Keratinocyte (primary cell): ENCODE measurements around the gene MIA. TPM values are rescaled to one million over a fixed set of nuclear protein-coding genes. Genes with fewer than 3 reads are reported as not detected.
"Not testable (repeated sequence)": the region's sequence is repeated elsewhere in the genome, so short reads cannot be mapped to it uniquely, and the experiment has no call there.

Experiments
- DNase-seq: peaks from one replicate; pipeline ENCODE4 v3.0.0-alpha.2; 2011; ENCODE audit warnings: low read depth, missing footprints, low spot score
- FAIRE-seq: peaks from 2 replicates; lab custom pipeline; 2011; peaks lifted over from hg19 to GRCh38; lab: Jason Lieb, UNC
- H2AFZ ChIP-seq: 2 replicates; pipeline ENCODE4 v1.6.0; 2012; ENCODE audit warnings: low read length, control low read depth, inconsistent platforms; ENCODE audit not compliant: control insufficient read depth
- H3K27ac ChIP-seq: 2 replicates; pipeline ENCODE4 v1.5.1; 2011; ENCODE audit warnings: low read length; ENCODE audit not compliant: control insufficient read depth, insufficient read depth
- H3K27me3 ChIP-seq: 3 replicates; pipeline ENCODE4 v1.6.0; 2011; ENCODE audit warnings: low read length; ENCODE audit not compliant: control insufficient read depth, insufficient read depth; ENCODE audit errors: extremely low read depth
- H3K36me3 ChIP-seq, 2 experiments: 2 replicates in 1 of 2; 3 replicates in 1 of 2; pipeline ENCODE4 v1.5.1; 2011; ENCODE audit warnings: low read length in 2 of 2, mild to moderate bottlenecking in 1 of 2; ENCODE audit not compliant: control insufficient read depth in 2 of 2, insufficient read depth in 2 of 2; ENCODE audit errors: extremely low read depth in 1 of 2
- H3K4me1 ChIP-seq: 3 replicates; pipeline ENCODE4 v1.5.1; 2011; ENCODE audit warnings: low read length; ENCODE audit not compliant: control insufficient read depth, insufficient read depth; ENCODE audit errors: extremely low read depth
- H3K4me2 ChIP-seq: 3 replicates; pipeline ENCODE4 v1.6.0; 2011; ENCODE audit warnings: low read depth, low read length; ENCODE audit not compliant: control insufficient read depth, insufficient read depth; ENCODE audit errors: extremely low read depth
- H3K4me3 ChIP-seq, 3 experiments: fragments of 200-600 bp in 1 of 3; sonication (generic) in 1 of 3; 2 replicates in 2 of 3; 3 replicates in 1 of 3; pipeline ENCODE4 v1.5.1; 2011 to 2016; ENCODE audit warnings: low read length in 3 of 3, mild to moderate bottlenecking in 3 of 3, control low read depth in 2 of 3, inconsistent platforms in 1 of 3, low read depth in 1 of 3, mixed read lengths in 1 of 3, mixed run types in 1 of 3, moderate library complexity in 1 of 3; ENCODE audit not compliant: control insufficient read depth in 2 of 3, insufficient read depth in 2 of 3; ENCODE audit errors: extremely low read depth in 1 of 3
- H3K79me2 ChIP-seq: 2 replicates; pipeline ENCODE4 v1.6.0; 2012; ENCODE audit warnings: low read length; ENCODE audit not compliant: control insufficient read depth, insufficient read depth
- H3K9ac ChIP-seq: 3 replicates; pipeline ENCODE4 v1.6.0; 2011; ENCODE audit warnings: low read length; ENCODE audit not compliant: control insufficient read depth, insufficient read depth; ENCODE audit errors: extremely low read depth
- H3K9me1 ChIP-seq: 3 replicates; pipeline ENCODE4 v1.6.0; 2011; ENCODE audit warnings: low read length; ENCODE audit not compliant: control insufficient read depth, insufficient read depth; ENCODE audit errors: extremely low read depth
- H3K9me3 ChIP-seq: 2 replicates; pipeline ENCODE4 v1.5.1; 2012; ENCODE audit warnings: low read depth, low read length; ENCODE audit not compliant: control insufficient read depth
- H4K20me1 ChIP-seq: 3 replicates; pipeline ENCODE4 v1.6.0; 2011; ENCODE audit warnings: low read length; ENCODE audit not compliant: control insufficient read depth, insufficient read depth; ENCODE audit errors: extremely low read depth
- EZH2 ChIP-seq: IDR thresholded peaks from one replicate; pipeline ENCODE4 v1.6.1; 2012; ENCODE audit warnings: inconsistent platforms, mild to moderate bottlenecking, low read length, moderate library complexity
- dilution Hi-C: fragments of 300-500 bp; cut with MboI; formaldehyde crosslinking; loops from one replicate; pipeline ENCODE4 v1.7.0; 2020; ENCODE audit warnings: low sequenced_read_pairs; ENCODE audit not compliant: extremely low pct_ligation_motif_present
- polyA plus RNA-seq, 5 experiments: library from polyadenylated mRNA; depleted of rRNA in 3 of 5; stranded (reverse) in 3 of 5; stranded (forward) in 1 of 5; unstranded in 1 of 5; fragments of >200 nt; gene quantifications; 1 replicate in 1 of 5; 2 replicates in 3 of 5; 3 replicates in 1 of 5; pipeline versions ENCODE4 v1.2.1 to v1.2.3, GENCODE V29; 2011 to 2012; ENCODE audit warnings: missing spikeins in 2 of 5, low read depth in 1 of 5, low replicate concordance in 1 of 5
- TF ChIP-seq, protein P1 (sequence below), 3 experiments: IDR thresholded peaks in 1 of 3; conservative IDR thresholded peaks in 1 of 3; optimal IDR thresholded peaks in 1 of 3; 2 replicates in 2 of 3; 3 replicates in 1 of 3; pipeline versions ENCODE3 to v1.5.1; 2011; ENCODE audit warnings: low read length in 3 of 3, mild to moderate bottlenecking in 3 of 3, moderate library complexity in 2 of 3, control low read depth in 1 of 3, inconsistent platforms in 1 of 3; ENCODE audit not compliant: insufficient read depth in 2 of 3; ENCODE audit errors: extremely low read depth in 1 of 3

The MIA gene
- polyA plus RNA-seq, 1 donor (not counting 4 experiments of a cell fraction or from before 2014, with no cell fraction given) = 3.4 TPM

GRCh38 chr19:40811478-40812341, 36.4 kb downstream of the MIA start:
- Histone ChIP-seq H3K27me3 (no peaks in the 10 kb centered on the region), H3K9ac (peak overlapping the region; percentile 22), H3K36me3 (peaks cover 15 to 16% of the 10 kb centered on the region in 2 experiments), H4K20me1 (peaks cover 4% of the 10 kb centered on the region), H3K9me1 (no peaks in the 10 kb centered on the region), H3K79me2 (peaks cover 3% of the 10 kb centered on the region), H3K9me3 (no peaks in the 10 kb centered on the region), H3K27ac (no peak overlapping the region), H3K4me1 (peaks cover 18% of the 10 kb centered on the region), H3K4me3 (no peak overlapping the region), H2AFZ (no peak overlapping the region), H3K4me2 (peak overlapping the region; percentile 58)
- DNase-seq = no peak
- dilution Hi-C loops = no loop called here
- no peak for FAIRE-seq
- no peak for TF ChIP-seq EZH2
- TF ChIP-seq, protein P1, sequence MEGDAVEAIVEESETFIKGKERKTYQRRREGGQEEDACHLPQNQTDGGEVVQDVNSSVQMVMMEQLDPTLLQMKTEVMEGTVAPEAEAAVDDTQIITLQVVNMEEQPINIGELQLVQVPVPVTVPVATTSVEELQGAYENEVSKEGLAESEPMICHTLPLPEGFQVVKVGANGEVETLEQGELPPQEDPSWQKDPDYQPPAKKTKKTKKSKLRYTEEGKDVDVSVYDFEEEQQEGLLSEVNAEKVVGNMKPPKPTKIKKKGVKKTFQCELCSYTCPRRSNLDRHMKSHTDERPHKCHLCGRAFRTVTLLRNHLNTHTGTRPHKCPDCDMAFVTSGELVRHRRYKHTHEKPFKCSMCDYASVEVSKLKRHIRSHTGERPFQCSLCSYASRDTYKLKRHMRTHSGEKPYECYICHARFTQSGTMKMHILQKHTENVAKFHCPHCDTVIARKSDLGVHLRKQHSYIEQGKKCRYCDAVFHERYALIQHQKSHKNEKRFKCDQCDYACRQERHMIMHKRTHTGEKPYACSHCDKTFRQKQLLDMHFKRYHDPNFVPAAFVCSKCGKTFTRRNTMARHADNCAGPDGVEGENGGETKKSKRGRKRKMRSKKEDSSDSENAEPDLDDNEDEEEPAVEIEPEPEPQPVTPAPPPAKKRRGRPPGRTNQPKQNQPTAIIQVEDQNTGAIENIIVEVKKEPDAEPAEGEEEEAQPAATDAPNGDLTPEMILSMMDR (optimal IDR thresholded peaks at IDR 0.05 in 1 of 3, IDR thresholded peaks at IDR 0.05 in 1 of 3, conservative IDR thresholded peaks at IDR 0.05 in 1 of 3; ENCODE audit: extremely low read depth in 1 of 3, insufficient read depth in 2 of 3, low read length in 3 of 3) = no peak

DNA sequence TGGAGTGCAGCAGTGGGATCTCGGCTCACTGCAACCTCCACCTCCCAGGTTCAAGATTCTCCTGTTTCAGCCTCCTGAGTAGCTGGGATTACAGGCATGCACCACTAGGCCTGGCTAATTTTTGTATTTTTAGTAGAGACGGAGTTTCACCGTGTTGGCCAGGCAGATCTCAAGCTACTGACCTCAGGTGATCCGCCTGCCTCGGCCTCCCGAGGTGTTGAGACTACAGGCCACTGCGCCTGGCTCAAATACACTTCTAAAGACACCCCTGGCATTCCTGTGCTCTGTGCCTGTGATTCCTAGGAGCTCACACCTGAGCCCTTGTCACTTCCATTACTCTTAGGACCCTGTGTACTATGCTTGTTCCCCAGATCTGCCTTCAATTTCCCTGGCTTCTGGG, 37.2 kb downstream of the MIA start:
- H3K27me3 ChIP-seq, DNase-seq, FAIRE-seq, H3K79me2 ChIP-seq, dilution Hi-C loops, H2AFZ ChIP-seq, H3K9me1 ChIP-seq, H3K27ac ChIP-seq, H4K20me1 ChIP-seq, H3K9ac ChIP-seq, H3K4me2 ChIP-seq, H3K4me3 ChIP-seq, H3K9me3 ChIP-seq: not testable (repeated sequence)
- Histone ChIP-seq H3K4me1 (peaks cover 17% of the 10 kb centered on the region), H3K36me3 (peaks cover 9 to 12% of the 10 kb centered on the region in 2 experiments)
